ENCODE results near the gene CDC42EP3. TPM values are rescaled to one million over a fixed set of nuclear protein-coding genes. Genes with fewer than 3 reads are reported as not detected.

CDC42EP3 gene
- total and polyA plus RNA-seq, 2 donors (not counting 1 experiment from before 2014, with no cell fraction given), result 28.0 to 29.9 TPM

DNA sequence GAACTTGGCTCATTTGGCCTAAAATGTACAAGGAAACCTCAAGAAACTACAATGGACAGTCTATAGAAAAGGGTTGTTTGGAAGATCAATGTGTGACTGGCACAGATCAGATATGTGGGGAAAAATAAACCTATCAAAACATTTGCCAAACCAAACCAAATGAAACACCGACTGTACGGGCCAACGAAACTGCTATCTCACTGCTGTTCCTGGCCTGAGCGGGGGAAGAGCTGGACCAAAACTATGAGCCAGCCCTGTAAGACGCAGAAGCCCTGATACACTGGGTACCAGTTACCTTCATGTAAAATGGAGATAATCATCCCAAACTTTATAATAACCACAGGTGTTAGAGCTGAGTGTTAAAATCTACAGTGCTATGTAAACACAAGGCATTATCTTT lies 11.7 kb downstream of the CDC42EP3 start:
- Histone ChIP-seq H3K79me2 (ENCODE audit: control insufficient read depth, insufficient read depth, low read length) (peaks cover 73% of the 10 kb centered on the region), H3K27ac (ENCODE audit: low read length in 2 of 2) (no peak overlapping the region), H3K4me1 (ENCODE audit: control insufficient read depth in 2 of 2, insufficient read depth in 2 of 2, low read length in 2 of 2) (peaks cover 49 to 50% of the 10 kb centered on the region in 2 donors), H3K4me3 (ENCODE audit: control extremely low read depth in 1 of 5, extremely low read depth in 1 of 5, insufficient read depth in 1 of 5, low read depth in 2 of 5, low read length in 4 of 5) (no peak overlapping the region), H4K20me1 (ENCODE audit: control insufficient read depth, insufficient read depth, low read length, poor library complexity, severe bottlenecking) (peaks cover 15% of the 10 kb centered on the region), H3K9ac (ENCODE audit: low read length) (no peak overlapping the region), H3K9me3 (ENCODE audit: control extremely low read depth in 1 of 3, control insufficient read depth in 2 of 3, insufficient read depth in 1 of 3, low read length in 2 of 3) (no peaks in the 10 kb centered on the region), H3K4me2 (replicated peaks; ENCODE audit: low read depth, low read length, poor library complexity, severe bottlenecking) (no peak overlapping the region), H3K36me3 (replicated peaks in 1 of 2; ENCODE audit: control extremely low read depth in 1 of 2, control insufficient read depth in 1 of 2, extremely low read depth in 1 of 2, insufficient read depth in 2 of 2, low read length in 1 of 2) (peaks cover 5 to 11% of the 10 kb centered on the region in 2 experiments), H2AFZ (ENCODE audit: insufficient read depth, low read depth, low read length, poor library complexity, severe bottlenecking) (no peak overlapping the region), H3K27me3 (replicated peaks in 1 of 4; ENCODE audit: control extremely low read depth in 1 of 4, control insufficient read depth in 3 of 4, insufficient read depth in 4 of 4, low read length in 3 of 4) (no peaks in the 10 kb centered on the region)
- intact Hi-C loops (cut with micrococcal nuclease), result no loop called here
- POLR2A ChIA-PET, result no interaction called here
- Mint-ChIP-seq H3K27me3 (no peaks in the 10 kb centered on the region), H3K27ac (no peak overlapping the region), H3K4me1 (peaks cover 83% of the 10 kb centered on the region), H3K4me3 (no peak overlapping the region), H3K9me3 (ENCODE audit: insufficient read depth) (no peaks in the 10 kb centered on the region)
- ATAC-seq (ENCODE audit: low read depth) (no peak), DNase-seq (no peak)
- no peak for TF ChIP-seq EZH2 (IDR thresholded peaks at IDR 0.05; ENCODE audit: borderline replicate concordance, insufficient read depth, low read depth, low read length, poor library complexity, severe bottlenecking)
- TF ChIP-seq, protein P1, sequence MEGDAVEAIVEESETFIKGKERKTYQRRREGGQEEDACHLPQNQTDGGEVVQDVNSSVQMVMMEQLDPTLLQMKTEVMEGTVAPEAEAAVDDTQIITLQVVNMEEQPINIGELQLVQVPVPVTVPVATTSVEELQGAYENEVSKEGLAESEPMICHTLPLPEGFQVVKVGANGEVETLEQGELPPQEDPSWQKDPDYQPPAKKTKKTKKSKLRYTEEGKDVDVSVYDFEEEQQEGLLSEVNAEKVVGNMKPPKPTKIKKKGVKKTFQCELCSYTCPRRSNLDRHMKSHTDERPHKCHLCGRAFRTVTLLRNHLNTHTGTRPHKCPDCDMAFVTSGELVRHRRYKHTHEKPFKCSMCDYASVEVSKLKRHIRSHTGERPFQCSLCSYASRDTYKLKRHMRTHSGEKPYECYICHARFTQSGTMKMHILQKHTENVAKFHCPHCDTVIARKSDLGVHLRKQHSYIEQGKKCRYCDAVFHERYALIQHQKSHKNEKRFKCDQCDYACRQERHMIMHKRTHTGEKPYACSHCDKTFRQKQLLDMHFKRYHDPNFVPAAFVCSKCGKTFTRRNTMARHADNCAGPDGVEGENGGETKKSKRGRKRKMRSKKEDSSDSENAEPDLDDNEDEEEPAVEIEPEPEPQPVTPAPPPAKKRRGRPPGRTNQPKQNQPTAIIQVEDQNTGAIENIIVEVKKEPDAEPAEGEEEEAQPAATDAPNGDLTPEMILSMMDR (IDR thresholded peaks at IDR 0.05), result no peak
- CTCF ChIA-PET, result no interaction called here
- WGBS (ENCODE audit: insufficient coverage), result 100% methylated on average over 3 of the region's 5 CpGs

DNA sequence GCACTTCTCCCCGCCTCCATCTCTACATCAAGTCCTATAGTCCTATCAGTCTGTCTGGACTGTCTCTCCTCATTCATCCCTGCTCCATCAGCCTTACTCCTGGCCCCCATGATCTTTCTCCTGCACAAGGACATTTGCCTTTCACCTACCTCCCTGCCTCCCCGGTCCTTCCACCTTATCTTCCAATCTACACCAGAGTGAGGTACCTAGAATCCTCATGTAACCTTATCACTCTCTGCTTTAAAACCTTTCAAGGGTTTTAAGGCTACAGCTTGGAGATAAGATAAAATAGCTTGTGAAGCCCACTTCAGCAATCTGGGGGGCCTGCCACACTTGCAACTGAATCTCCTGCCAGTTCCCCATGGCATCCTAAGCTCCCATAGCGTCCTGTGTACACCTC lies 12.8 kb downstream of the CDC42EP3 start:
- Histone ChIP-seq H3K4me2 (replicated peaks; ENCODE audit: low read depth, low read length, poor library complexity, severe bottlenecking) (no peak overlapping the region), H3K4me1 (ENCODE audit: control insufficient read depth in 2 of 2, insufficient read depth in 2 of 2, low read length in 2 of 2) (peaks cover 54 to 60% of the 10 kb centered on the region in 2 donors), H4K20me1 (ENCODE audit: control insufficient read depth, insufficient read depth, low read length, poor library complexity, severe bottlenecking) (peaks cover 15% of the 10 kb centered on the region), H3K79me2 (ENCODE audit: control insufficient read depth, insufficient read depth, low read length) (peaks cover 67% of the 10 kb centered on the region), H3K9ac (ENCODE audit: low read length) (no peak overlapping the region), H3K9me3 (ENCODE audit: control extremely low read depth in 1 of 3, control insufficient read depth in 2 of 3, insufficient read depth in 1 of 3, low read length in 2 of 3) (no peaks in the 10 kb centered on the region), H3K27ac (ENCODE audit: low read length in 2 of 2) (peak overlapping the region in 1 of 2 donors; percentile 70), H3K36me3 (replicated peaks in 1 of 2; ENCODE audit: control extremely low read depth in 1 of 2, control insufficient read depth in 1 of 2, extremely low read depth in 1 of 2, insufficient read depth in 2 of 2, low read length in 1 of 2) (peaks cover 5 to 11% of the 10 kb centered on the region in 2 experiments), H3K4me3 (ENCODE audit: control extremely low read depth in 1 of 5, extremely low read depth in 1 of 5, insufficient read depth in 1 of 5, low read depth in 2 of 5, low read length in 4 of 5) (no peak overlapping the region), H2AFZ (ENCODE audit: insufficient read depth, low read depth, low read length, poor library complexity, severe bottlenecking) (no peak overlapping the region), H3K27me3 (replicated peaks in 1 of 4; ENCODE audit: control extremely low read depth in 1 of 4, control insufficient read depth in 3 of 4, insufficient read depth in 4 of 4, low read length in 3 of 4) (no peaks in the 10 kb centered on the region)
- DNase-seq, result no peak
- H3K4me1 Mint-ChIP-seq, result peaks cover 87% of the 10 kb centered on the region
- ChIA-PET POLR2A (no interaction called here), CTCF (interaction anchor here (0.6 to 2.0 kb wide), 2 partner anchors 10 to 12 kb away, joined by 3 to 5 read pairs; partner anchors contain the start of gene CDC42EP3)
- intact Hi-C loops (cut with micrococcal nuclease), result no loop called here
- H3K4me3 Mint-ChIP-seq, result peak overlapping the region; percentile 1
- H3K9me3 Mint-ChIP-seq (ENCODE audit: insufficient read depth), result no peaks in the 10 kb centered on the region
- no peaks in the 10 kb centered on the region for H3K27me3 Mint-ChIP-seq
- H3K27ac Mint-ChIP-seq, result peak overlapping the region; percentile 66
- WGBS (ENCODE audit: insufficient coverage), result 94% methylated on average over 1 of the region's 3 CpGs
- TF ChIP-seq EZH2 (IDR thresholded peaks at IDR 0.05; ENCODE audit: borderline replicate concordance, insufficient read depth, low read depth, low read length, poor library complexity, severe bottlenecking), result no peak
- TF ChIP-seq, protein P1 (IDR thresholded peaks at IDR 0.05), result no peak
- ATAC-seq (ENCODE audit: low read depth), result no peak
